ENCODE measurements around the gene GRK4. TPM values are rescaled to one million over a fixed set of nuclear protein-coding genes. Genes with fewer than 3 reads are reported as not detected.

Gene GRK4
- total and polyA plus RNA-seq, 7 donors, result 0.60 to 10.2 (median 3.9) TPM

GRCh38 chr4:2964706-2965258 lies 1.4 kb downstream of the GRK4 start:
- peaks cover 0 to 29% (median 24%) of the 10 kb centered on the region in 4 donors for H3K4me1 ChIP-seq
- peak overlapping the region in 1 of 4 donors; percentile 89 for H3K27ac ChIP-seq
- 66 to 73% methylated on average over 5 of the region's 5 CpGs for WGBS, 2 donors
- no peak for TF ChIP-seq EP300 (IDR thresholded peaks at IDR 0.05)
- no peak for TF ChIP-seq POLR2AphosphoS5 (IDR thresholded peaks at IDR 0.05)
- no peak for TF ChIP-seq POLR2A (IDR thresholded peaks at IDR 0.05)
- no peak for TF ChIP-seq CTCF (IDR thresholded peaks at IDR 0.05)
- H3K4me3 ChIP-seq, result peak overlapping the region in 3 of 4 donors; percentile 88 to 98 (median 93)
- H3K36me3 ChIP-seq, result no peaks in the 10 kb centered on the region
- H3K9me3 ChIP-seq, result no peaks in the 10 kb centered on the region
- H3K27me3 ChIP-seq, result no peaks in the 10 kb centered on the region
- intact Hi-C loops (cut with DNase I), result loop anchor here (5.0 to 10.0 kb wide), 4 partner anchors 110 to 547 kb away; partner anchors contain the start of genes ADD1, CFAP99, HTT and HTT-AS
- DNase-seq, result no peak

GRCh38 chr4:2965262-2965661 lies 1.9 kb downstream of the GRK4 start:
- no peak for DNase-seq
- Histone ChIP-seq H3K27ac (no peak overlapping the region), H3K27me3 (no peaks in the 10 kb centered on the region), H3K4me1 (peaks cover 0 to 29% (median 24%) of the 10 kb centered on the region in 4 donors), H3K9me3 (no peaks in the 10 kb centered on the region), H3K36me3 (no peaks in the 10 kb centered on the region), H3K4me3 (no peak overlapping the region)
- TF ChIP-seq POLR2A (IDR thresholded peaks at IDR 0.05) (no peak), CTCF (IDR thresholded peaks at IDR 0.05) (no peak), EP300 (IDR thresholded peaks at IDR 0.05) (no peak), POLR2AphosphoS5 (IDR thresholded peaks at IDR 0.05) (no peak)
- intact Hi-C loops (cut with DNase I), result loop anchor here (10.0 kb wide), 3 partner anchors 110 to 330 kb away; partner anchors contain the start of genes ADD1, HTT, HTT-AS and RGS12
- 95% methylated on average over 16 of the region's 16 CpGs for WGBS, 2 donors

- Histone ChIP-seq H3K36me3 (no peaks in the 10 kb centered on the region), H3K27ac (no peak overlapping the region), H3K27me3 (no peaks in the 10 kb centered on the region), H3K9me3 (no peaks in the 10 kb centered on the region), H3K4me3 (no peak overlapping the region), H3K4me1 (peaks cover 0 to 13% (median 10%) of the 10 kb centered on the region in 4 donors)
- no peak for TF ChIP-seq CTCF (IDR thresholded peaks at IDR 0.05)
- TF ChIP-seq POLR2AphosphoS5 (IDR thresholded peaks at IDR 0.05), result no peak
- TF ChIP-seq EP300 (IDR thresholded peaks at IDR 0.05), result no peak
- no peak for TF ChIP-seq POLR2A (IDR thresholded peaks at IDR 0.05)
- DNase-seq, result no peak
- intact Hi-C loops (cut with DNase I), result loop anchor here (10.0 kb wide), 3 partner anchors 106 to 326 kb away; partner anchors contain the start of genes ADD1, HTT, HTT-AS and RGS12
- WGBS, 2 donors, result 83 to 85% methylated on average over 3 of the region's 3 CpGs
Measured at GRCh38 chr4:2968381-2968780, 5.0 kb downstream of the GRK4 start.

- 90 to 91% methylated on average over 3 of the region's 3 CpGs for WGBS, 2 donors
- TF ChIP-seq POLR2A (IDR thresholded peaks at IDR 0.05) (no peak), CTCF (IDR thresholded peaks at IDR 0.05) (no peak), EP300 (IDR thresholded peaks at IDR 0.05) (no peak), POLR2AphosphoS5 (IDR thresholded peaks at IDR 0.05) (no peak)
- DNase-seq, result no peak
- Histone ChIP-seq H3K9me3 (no peaks in the 10 kb centered on the region), H3K4me3 (no peak overlapping the region), H3K27me3 (no peaks in the 10 kb centered on the region), H3K36me3 (no peaks in the 10 kb centered on the region), H3K4me1 (no peaks in the 10 kb centered on the region), H3K27ac (no peak overlapping the region)
- intact Hi-C loops (cut with DNase I), result no loop called here
Measured at GRCh38 chr4:2971275-2971674, 7.9 kb downstream of the GRK4 start.
